Loucy (cell line): ENCODE measurements around the gene TMBIM4.
"Not testable (repeated sequence)": the region's sequence is repeated elsewhere in the genome, so short reads cannot be mapped to it uniquely, and the experiment has no call there.

Source experiments
- H2AFZ ChIP-seq: fragments of 200-600 bp; sonication (generic); 2 replicates; pipeline ENCODE4 v1.6.0; 2016; ENCODE audit warnings: antibody characterized with exemption, mild to moderate bottlenecking, low read length, moderate library complexity
- H3F3A ChIP-seq: fragments of 200-600 bp; 2 replicates; pipeline ENCODE4 v1.6.0; 2016; ENCODE audit warnings: antibody characterized with exemption, low read depth, mild to moderate bottlenecking
- H3K27me3 ChIP-seq: fragments of 200-600 bp; sonication (generic); 2 replicates; pipeline ENCODE4 v1.6.1; 2014; ENCODE audit warnings: low read length, mild to moderate bottlenecking; ENCODE audit not compliant: insufficient read depth, poor library complexity, severe bottlenecking
- H3K36me3 ChIP-seq: fragments of 200-600 bp; sonication (generic); 2 replicates; pipeline ENCODE4 v1.6.1; 2016; ENCODE audit warnings: low read length; ENCODE audit not compliant: insufficient read depth
- H3K4me1 ChIP-seq: fragments of 200-600 bp; sonication (generic); 2 replicates; pipeline ENCODE4 v1.5.1; 2014; ENCODE audit warnings: low read length, mild to moderate bottlenecking; ENCODE audit not compliant: insufficient read depth, poor library complexity, severe bottlenecking
- H3K4me2 ChIP-seq: fragments of 200-600 bp; sonication (generic); 2 replicates; pipeline ENCODE4 v1.6.0; 2014; ENCODE audit warnings: antibody characterized with exemption, low read length, low read depth, mild to moderate bottlenecking; ENCODE audit not compliant: poor library complexity, severe bottlenecking
- H3K4me3 ChIP-seq: fragments of 200-600 bp; sonication (generic); 2 replicates; pipeline ENCODE4 v1.5.1; 2014; ENCODE audit warnings: low read length, mild to moderate bottlenecking, mixed read lengths; ENCODE audit not compliant: poor library complexity, severe bottlenecking
- H3K79me2 ChIP-seq: fragments of 200-600 bp; sonication (generic); 2 replicates; pipeline ENCODE4 v1.6.1; 2014; ENCODE audit warnings: low read length; ENCODE audit not compliant: insufficient read depth
- H3K9ac ChIP-seq: fragments of 200-600 bp; sonication (generic); 2 replicates; pipeline ENCODE4 v1.6.0; 2014; ENCODE audit warnings: mild to moderate bottlenecking, low read depth, low read length, moderate library complexity; ENCODE audit not compliant: poor library complexity, severe bottlenecking
- H3K9me2 ChIP-seq: fragments of 200-600 bp; sonication (generic); replicated peaks from 2 replicates; pipeline ENCODE4 v1.6.1; 2016; ENCODE audit warnings: low read depth, low read length, mixed read lengths
- H3K9me3 ChIP-seq: fragments of 200-600 bp; sonication (generic); 2 replicates; pipeline ENCODE4 v1.6.1; 2014; ENCODE audit warnings: mild to moderate bottlenecking, antibody characterized with exemption, low read length, low read depth; ENCODE audit not compliant: insufficient read depth
- H4K20me1 ChIP-seq: fragments of 200-600 bp; sonication (generic); 2 replicates; pipeline ENCODE4 v1.6.0; 2014; ENCODE audit warnings: antibody characterized with exemption, low read length, mild to moderate bottlenecking; ENCODE audit not compliant: insufficient read depth, poor library complexity, severe bottlenecking
- EZH2phosphoT487 ChIP-seq: fragments of 200-600 bp; IDR thresholded peaks from 2 replicates; pipeline ENCODE4 v1.6.1; 2018; ENCODE audit warnings: antibody characterized with exemption, mild to moderate bottlenecking, moderate library complexity, borderline replicate concordance
- TF ChIP-seq, protein P1 (sequence below): fragments of 200-600 bp; sonication (generic); conservative IDR thresholded peaks from 2 replicates; pipeline ENCODE4 v1.5.1; 2014; ENCODE audit warnings: mild to moderate bottlenecking, antibody characterized with exemption, low read length

TMBIM4 gene, protein sequence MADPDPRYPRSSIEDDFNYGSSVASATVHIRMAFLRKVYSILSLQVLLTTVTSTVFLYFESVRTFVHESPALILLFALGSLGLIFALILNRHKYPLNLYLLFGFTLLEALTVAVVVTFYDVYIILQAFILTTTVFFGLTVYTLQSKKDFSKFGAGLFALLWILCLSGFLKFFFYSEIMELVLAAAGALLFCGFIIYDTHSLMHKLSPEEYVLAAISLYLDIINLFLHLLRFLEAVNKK

DNA sequence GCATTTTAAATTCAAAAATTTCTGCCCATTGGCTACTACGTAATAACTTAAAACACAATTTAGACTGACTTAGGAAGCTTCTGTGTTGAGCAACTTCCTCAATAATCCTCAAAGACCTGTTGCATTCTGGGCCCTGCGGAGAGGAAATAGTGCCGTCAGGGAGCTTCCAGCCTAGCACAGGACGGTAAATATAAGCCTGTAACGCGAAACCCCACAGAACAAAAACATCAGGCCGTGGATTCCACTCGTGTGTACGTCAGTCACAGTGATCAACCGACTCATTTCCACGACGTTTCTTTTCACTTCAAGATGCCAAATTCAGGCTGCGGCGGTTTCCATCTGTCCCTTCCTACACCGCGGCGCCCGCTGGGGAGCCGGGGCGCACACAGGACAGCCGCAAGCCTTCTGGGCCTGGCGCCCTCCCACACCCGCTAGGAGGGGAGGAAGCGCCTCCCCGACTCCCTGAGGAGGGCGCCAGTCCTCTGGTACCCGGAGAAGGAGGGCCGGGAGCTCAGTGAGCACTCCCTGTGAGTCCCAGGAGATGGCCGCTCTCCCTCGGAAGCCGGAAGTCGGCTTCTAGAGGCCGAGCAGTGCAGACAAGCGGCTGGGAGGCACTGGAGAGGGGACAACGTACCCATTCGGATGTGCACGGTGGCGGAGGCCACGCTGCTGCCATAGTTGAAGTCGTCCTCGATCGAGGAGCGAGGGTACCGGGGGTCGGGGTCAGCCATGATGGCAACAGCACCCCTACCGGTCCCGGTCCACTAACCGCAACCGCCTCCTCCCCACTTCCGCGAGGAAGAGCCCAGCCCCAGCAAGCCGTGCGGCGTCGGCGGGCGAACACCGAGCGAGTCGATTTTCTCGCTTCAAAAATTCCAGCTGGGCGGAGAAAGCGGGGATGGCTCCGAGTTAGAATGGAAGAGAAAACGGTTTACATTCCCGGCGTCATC lies at the start of gene TMBIM4:
Gene TMBIM4, minus strand, starts transcription at position 776 of the 950 bp plus-strand sequence. Its CDS starts 45 bp downstream, at position 731.
- H4K20me1 ChIP-seq = no peaks in the 10 kb centered on the region
- peak within 1 kb of the TSS; percentile 91 for H3K4me2 ChIP-seq
- H3F3A ChIP-seq = 0 out of 2 replicates have a peak, but pooled peaks cover 5% of the 10 kb centered on the region
- no peaks in the 10 kb centered on the region for H3K27me3 ChIP-seq
- peaks cover 46% of the 10 kb centered on the region for H3K79me2 ChIP-seq
- peaks cover 14% of the 10 kb centered on the region; the same call in 1 of the 2 replicates for H3K9me3 ChIP-seq
- no peak for TF ChIP-seq EZH2phosphoT487
- TF ChIP-seq, protein P1, sequence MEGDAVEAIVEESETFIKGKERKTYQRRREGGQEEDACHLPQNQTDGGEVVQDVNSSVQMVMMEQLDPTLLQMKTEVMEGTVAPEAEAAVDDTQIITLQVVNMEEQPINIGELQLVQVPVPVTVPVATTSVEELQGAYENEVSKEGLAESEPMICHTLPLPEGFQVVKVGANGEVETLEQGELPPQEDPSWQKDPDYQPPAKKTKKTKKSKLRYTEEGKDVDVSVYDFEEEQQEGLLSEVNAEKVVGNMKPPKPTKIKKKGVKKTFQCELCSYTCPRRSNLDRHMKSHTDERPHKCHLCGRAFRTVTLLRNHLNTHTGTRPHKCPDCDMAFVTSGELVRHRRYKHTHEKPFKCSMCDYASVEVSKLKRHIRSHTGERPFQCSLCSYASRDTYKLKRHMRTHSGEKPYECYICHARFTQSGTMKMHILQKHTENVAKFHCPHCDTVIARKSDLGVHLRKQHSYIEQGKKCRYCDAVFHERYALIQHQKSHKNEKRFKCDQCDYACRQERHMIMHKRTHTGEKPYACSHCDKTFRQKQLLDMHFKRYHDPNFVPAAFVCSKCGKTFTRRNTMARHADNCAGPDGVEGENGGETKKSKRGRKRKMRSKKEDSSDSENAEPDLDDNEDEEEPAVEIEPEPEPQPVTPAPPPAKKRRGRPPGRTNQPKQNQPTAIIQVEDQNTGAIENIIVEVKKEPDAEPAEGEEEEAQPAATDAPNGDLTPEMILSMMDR = no peak; the same call in none of the 2 replicates
- H3K4me1 ChIP-seq = peaks cover 21% of the 10 kb centered on the region
- peak within 1 kb of the TSS; percentile 94 for H3K9ac ChIP-seq
- peak within 1 kb of the TSS; percentile 83 for H3K4me3 ChIP-seq
- no peaks in the 10 kb centered on the region for H3K36me3 ChIP-seq
- H2AFZ ChIP-seq = peak within 1 kb of the TSS; percentile 94
- H3K9me2 ChIP-seq = no peaks in the 10 kb centered on the region

DNA sequence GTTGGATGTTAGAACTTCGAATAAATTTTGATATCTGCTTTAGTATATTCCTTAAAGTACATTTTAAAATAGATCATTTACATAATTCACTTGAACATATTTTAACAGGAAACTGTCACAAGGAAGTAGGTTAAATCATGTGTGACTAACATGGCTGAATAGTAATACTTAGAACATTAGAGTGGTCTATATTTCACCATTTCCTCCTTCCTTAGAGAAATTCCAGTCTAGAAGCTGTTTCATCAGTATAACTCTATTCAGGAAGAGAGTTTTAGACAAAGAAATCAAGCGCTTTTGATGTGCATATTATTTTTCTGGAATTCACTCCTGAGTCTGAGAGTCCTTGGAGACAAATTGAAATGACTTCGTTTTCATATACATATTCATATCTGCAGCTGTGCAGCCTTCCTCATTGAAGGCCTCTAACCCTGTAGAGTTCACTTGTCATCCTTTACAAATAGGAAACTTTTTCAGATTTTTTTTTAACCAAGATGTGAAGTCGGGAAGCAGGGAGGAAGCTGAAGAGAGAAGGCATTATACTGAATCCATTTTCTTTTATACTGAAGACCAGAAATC lies 47.6 kb upstream of the TMBIM4 start:
- Histone ChIP-seq H3K4me2 (no peak overlapping the region), H2AFZ (0 out of 2 replicates have a peak overlapping the region, but pooled peaks have one; percentile 6), H3K79me2 (no peaks in the 10 kb centered on the region), H3K9ac (no peak overlapping the region), H4K20me1 (no peaks in the 10 kb centered on the region), H3F3A (no peaks in the 10 kb centered on the region), H3K4me1 (peaks cover 1% of the 10 kb centered on the region), H3K9me2 (no peaks in the 10 kb centered on the region), H3K9me3 (no peaks in the 10 kb centered on the region), H3K36me3 (no peaks in the 10 kb centered on the region), H3K4me3 (no peak overlapping the region), H3K27me3 (no peaks in the 10 kb centered on the region)
- TF ChIP-seq, protein P1 = no peak

DNA sequence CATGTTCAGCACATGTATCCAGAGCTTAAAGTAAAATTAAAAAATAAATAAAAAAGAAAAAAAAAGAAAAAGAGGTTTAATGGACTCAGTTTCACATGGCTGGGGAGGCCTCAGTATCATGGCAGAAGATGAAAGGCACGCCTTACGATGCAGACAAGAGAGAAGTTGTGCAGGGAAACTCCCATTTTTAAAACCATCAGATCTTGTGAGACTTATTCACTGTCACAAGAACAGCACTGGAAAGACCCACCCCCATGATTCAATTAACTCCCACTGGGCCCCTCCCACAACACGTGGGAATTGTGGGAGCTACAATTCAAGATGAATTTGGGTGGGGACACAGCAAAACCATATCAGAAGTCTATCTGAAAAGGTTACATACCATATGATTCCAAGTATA lies 43.2 kb upstream of the TMBIM4 start:
- not testable (repeated sequence) for H3K9ac ChIP-seq, H3K9me3 ChIP-seq, H3K4me3 ChIP-seq, H3K79me2 ChIP-seq, H3F3A ChIP-seq, H3K4me2 ChIP-seq, H4K20me1 ChIP-seq, H3K36me3 ChIP-seq, H3K4me1 ChIP-seq, H3K27me3 ChIP-seq, H3K9me2 ChIP-seq, H2AFZ ChIP-seq

DNA sequence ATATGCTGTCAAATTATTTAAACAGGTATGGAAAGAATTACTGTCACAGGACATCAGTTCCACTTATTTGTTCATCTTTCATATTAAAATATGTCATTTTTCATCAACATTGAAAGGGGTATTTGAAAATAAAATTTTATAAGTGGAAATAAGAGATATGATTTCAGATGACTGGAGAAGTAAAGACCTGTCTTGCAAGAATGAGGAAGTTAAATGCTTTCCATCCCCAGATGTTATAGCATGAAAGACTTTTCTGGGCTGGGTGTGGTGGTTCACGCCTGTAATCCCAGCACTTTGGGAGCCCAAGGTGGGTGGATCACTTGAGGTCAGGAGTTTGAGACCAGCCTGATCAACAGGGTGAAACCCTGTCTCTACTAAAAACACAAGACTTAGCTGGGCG lies 41.8 kb upstream of the TMBIM4 start:
- not testable (repeated sequence) for H2AFZ ChIP-seq, H3K4me1 ChIP-seq, H3K27me3 ChIP-seq, H3F3A ChIP-seq, H3K4me2 ChIP-seq, H3K79me2 ChIP-seq, H3K9me3 ChIP-seq, H3K36me3 ChIP-seq, H3K9ac ChIP-seq, H3K9me2 ChIP-seq, H3K4me3 ChIP-seq, H4K20me1 ChIP-seq
